ENCODE measurements around the gene ZBTB26.

GRCh38 chr9:122929796-122930354 is 1.4 kb downstream of the ZBTB26 start:
- no peak for TF ChIP-seq SMAD4 (CRISPR knock-in tag; IDR thresholded peaks at IDR 0.05)
- no peak for TF ChIP-seq ZBTB43 (CRISPR knock-in tag; IDR thresholded peaks at IDR 0.05)
- TF ChIP-seq ATF3 (CRISPR knock-in tag; conservative IDR thresholded peaks at IDR 0.05) = no peak
- TF ChIP-seq, protein P1, sequence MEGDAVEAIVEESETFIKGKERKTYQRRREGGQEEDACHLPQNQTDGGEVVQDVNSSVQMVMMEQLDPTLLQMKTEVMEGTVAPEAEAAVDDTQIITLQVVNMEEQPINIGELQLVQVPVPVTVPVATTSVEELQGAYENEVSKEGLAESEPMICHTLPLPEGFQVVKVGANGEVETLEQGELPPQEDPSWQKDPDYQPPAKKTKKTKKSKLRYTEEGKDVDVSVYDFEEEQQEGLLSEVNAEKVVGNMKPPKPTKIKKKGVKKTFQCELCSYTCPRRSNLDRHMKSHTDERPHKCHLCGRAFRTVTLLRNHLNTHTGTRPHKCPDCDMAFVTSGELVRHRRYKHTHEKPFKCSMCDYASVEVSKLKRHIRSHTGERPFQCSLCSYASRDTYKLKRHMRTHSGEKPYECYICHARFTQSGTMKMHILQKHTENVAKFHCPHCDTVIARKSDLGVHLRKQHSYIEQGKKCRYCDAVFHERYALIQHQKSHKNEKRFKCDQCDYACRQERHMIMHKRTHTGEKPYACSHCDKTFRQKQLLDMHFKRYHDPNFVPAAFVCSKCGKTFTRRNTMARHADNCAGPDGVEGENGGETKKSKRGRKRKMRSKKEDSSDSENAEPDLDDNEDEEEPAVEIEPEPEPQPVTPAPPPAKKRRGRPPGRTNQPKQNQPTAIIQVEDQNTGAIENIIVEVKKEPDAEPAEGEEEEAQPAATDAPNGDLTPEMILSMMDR (IDR thresholded peaks at IDR 0.05) = no peak
- TF ChIP-seq NR3C1 (CRISPR knock-in tag; conservative IDR thresholded peaks at IDR 0.05; ENCODE audit: low read depth) = no peak
- TF ChIP-seq, protein P2, sequence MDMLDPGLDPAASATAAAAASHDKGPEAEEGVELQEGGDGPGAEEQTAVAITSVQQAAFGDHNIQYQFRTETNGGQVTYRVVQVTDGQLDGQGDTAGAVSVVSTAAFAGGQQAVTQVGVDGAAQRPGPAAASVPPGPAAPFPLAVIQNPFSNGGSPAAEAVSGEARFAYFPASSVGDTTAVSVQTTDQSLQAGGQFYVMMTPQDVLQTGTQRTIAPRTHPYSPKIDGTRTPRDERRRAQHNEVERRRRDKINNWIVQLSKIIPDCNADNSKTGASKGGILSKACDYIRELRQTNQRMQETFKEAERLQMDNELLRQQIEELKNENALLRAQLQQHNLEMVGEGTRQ (CRISPR knock-in tag; IDR thresholded peaks at IDR 0.05) = no peak
- TF ChIP-seq, protein P3, sequence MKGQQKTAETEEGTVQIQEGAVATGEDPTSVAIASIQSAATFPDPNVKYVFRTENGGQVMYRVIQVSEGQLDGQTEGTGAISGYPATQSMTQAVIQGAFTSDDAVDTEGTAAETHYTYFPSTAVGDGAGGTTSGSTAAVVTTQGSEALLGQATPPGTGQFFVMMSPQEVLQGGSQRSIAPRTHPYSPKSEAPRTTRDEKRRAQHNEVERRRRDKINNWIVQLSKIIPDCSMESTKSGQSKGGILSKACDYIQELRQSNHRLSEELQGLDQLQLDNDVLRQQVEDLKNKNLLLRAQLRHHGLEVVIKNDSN (CRISPR knock-in tag; IDR thresholded peaks at IDR 0.05) = no peak
- no peak for TF ChIP-seq ZNF121 (CRISPR knock-in tag; IDR thresholded peaks at IDR 0.05)
- TF ChIP-seq TP53 (CRISPR knock-in tag; IDR thresholded peaks at IDR 0.05) = no peak
- TF ChIP-seq, protein P4, sequence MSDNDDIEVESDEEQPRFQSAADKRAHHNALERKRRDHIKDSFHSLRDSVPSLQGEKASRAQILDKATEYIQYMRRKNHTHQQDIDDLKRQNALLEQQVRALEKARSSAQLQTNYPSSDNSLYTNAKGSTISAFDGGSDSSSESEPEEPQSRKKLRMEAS (CRISPR knock-in tag; IDR thresholded peaks at IDR 0.05) = no peak
- TF ChIP-seq ZSCAN18 (CRISPR knock-in tag; IDR thresholded peaks at IDR 0.05) = no peak
- TF ChIP-seq, protein P5, sequence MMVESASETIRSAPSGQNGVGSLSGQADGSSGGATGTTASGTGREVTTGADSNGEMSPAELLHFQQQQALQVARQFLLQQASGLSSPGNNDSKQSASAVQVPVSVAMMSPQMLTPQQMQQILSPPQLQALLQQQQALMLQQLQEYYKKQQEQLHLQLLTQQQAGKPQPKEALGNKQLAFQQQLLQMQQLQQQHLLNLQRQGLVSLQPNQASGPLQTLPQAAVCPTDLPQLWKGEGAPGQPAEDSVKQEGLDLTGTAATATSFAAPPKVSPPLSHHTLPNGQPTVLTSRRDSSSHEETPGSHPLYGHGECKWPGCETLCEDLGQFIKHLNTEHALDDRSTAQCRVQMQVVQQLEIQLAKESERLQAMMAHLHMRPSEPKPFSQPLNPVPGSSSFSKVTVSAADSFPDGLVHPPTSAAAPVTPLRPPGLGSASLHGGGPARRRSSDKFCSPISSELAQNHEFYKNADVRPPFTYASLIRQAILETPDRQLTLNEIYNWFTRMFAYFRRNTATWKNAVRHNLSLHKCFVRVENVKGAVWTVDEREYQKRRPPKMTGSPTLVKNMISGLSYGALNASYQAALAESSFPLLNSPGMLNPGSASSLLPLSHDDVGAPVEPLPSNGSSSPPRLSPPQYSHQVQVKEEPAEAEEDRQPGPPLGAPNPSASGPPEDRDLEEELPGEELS (CRISPR knock-in tag; IDR thresholded peaks at IDR 0.05) = no peak
- no peak for TF ChIP-seq ZNF317 (CRISPR knock-in tag; IDR thresholded peaks at IDR 0.05; ENCODE audit: borderline replicate concordance, low read depth)
- TF ChIP-seq, protein P6, sequence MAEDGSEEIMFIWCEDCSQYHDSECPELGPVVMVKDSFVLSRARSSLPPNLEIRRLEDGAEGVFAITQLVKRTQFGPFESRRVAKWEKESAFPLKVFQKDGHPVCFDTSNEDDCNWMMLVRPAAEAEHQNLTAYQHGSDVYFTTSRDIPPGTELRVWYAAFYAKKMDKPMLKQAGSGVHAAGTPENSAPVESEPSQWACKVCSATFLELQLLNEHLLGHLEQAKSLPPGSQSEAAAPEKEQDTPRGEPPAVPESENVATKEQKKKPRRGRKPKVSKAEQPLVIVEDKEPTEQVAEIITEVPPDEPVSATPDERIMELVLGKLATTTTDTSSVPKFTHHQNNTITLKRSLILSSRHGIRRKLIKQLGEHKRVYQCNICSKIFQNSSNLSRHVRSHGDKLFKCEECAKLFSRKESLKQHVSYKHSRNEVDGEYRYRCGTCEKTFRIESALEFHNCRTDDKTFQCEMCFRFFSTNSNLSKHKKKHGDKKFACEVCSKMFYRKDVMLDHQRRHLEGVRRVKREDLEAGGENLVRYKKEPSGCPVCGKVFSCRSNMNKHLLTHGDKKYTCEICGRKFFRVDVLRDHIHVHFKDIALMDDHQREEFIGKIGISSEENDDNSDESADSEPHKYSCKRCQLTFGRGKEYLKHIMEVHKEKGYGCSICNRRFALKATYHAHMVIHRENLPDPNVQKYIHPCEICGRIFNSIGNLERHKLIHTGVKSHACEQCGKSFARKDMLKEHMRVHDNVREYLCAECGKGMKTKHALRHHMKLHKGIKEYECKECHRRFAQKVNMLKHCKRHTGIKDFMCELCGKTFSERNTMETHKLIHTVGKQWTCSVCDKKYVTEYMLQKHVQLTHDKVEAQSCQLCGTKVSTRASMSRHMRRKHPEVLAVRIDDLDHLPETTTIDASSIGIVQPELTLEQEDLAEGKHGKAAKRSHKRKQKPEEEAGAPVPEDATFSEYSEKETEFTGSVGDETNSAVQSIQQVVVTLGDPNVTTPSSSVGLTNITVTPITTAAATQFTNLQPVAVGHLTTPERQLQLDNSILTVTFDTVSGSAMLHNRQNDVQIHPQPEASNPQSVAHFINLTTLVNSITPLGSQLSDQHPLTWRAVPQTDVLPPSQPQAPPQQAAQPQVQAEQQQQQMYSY (CRISPR knock-in tag; IDR thresholded peaks at IDR 0.05) = no peak

Measured in WTC11 (cell line).